AG08396 (cell line): ENCODE measurements around the gene KRTAP19-4.
"Not testable (repeated sequence)": the region's sequence is repeated elsewhere in the genome, so short reads cannot be mapped to it uniquely, and the experiment has no call there.

Experiments used
- DNase-seq: peaks from one replicate; pipeline ENCODE4 v3.0.0; 2012; ENCODE audit warnings: low spot score, mixed read lengths

KRTAP19-4 gene

GRCh38 chr21:30497065-30497464 lies at the start of gene KRTAP19-4:
Gene KRTAP19-4 (minus strand): TSS chr21:30497165. CDS start chr21:30497110, 55 bp downstream.
- DNase-seq: no peak

GRCh38 chr21:30541764-30542163 lies 44.8 kb upstream of the KRTAP19-4 start, which contains the start of gene KRTAP19-6:
Gene KRTAP19-6 (minus strand): TSS chr21:30541864. CDS start chr21:30541833, 31 bp downstream.
- no peak for DNase-seq

DNA sequence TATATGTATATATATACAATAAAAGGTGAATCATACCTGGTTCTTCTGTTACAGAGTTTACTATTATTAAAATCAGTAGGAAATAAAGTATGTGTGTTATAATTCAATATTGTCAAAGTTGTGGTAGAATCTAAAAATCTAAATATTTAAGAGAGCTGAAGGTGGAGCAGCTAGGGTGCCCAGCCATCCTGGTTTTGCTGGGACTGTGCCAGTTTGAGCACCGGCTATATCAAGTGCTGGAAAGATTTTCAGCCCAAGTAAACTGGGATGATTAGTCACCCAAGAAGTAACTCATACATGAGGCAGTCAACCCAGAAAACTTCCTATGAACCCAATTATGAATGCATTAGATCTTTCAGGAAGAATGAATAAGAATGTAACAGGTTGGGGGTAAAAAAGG lies 21.9 kb upstream of the KRTAP19-4 start:
- DNase-seq: no peak

DNA sequence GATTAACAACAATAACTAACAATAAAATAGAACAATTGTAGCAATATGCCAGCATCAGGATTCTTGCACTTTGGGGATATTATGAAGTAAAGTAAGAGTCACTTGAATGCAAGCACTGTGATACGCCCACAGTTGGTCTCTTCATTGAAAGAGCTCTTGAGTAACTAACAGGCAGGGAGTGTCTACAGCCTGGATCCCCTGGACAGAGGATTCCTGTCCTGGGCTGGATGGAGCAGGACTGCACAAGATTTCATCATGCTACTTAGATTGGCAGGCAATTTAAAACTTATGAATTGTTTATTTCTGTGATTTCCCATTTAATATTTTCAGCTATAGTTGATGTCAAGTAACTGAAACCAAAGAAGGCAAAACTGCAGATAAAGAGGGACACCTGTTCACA lies 18.7 kb upstream of the KRTAP19-4 start:
- no peak for DNase-seq

- DNase-seq: not testable (repeated sequence)
Observed at GRCh38 chr21:30505621-30506205, 8.7 kb upstream of the KRTAP19-4 start.

- DNase-seq: no peak
Observed at GRCh38 chr21:30502041-30502440, 5.1 kb upstream of the KRTAP19-4 start, which contains the start of gene KRTAP19-5. Gene KRTAP19-5 (minus strand): TSS chr21:30502141. CDS start chr21:30502090, 51 bp downstream.

DNA sequence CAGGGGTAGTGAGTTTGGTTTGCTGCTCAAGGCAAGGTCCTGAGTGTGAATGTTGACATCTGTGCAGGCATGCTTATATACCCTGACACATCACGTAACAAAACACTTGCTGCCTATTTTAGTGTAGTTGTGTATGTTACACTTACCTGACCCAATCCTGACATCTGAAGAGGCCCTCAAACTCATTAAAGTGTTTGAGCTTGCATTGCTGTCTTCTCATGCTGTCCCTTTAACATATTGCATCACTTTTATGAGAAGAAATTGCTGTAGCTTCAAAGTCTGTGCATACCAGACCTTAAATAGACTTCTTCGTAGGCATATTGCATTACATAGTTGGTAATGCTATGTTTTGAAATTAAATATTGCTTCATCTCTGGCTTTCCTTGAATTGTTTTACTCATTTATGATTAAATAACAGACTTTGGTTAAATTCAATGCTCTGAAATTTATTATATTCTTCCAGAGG lies 5.0 kb downstream of the KRTAP19-4 start, which contains the start of gene KRTAP19-3:
Gene KRTAP19-3, minus strand, starts transcription at position 51 of the 466 bp plus-strand sequence. CDS start 56 bp downstream, outside the sequence.
- no peak for DNase-seq

DNA sequence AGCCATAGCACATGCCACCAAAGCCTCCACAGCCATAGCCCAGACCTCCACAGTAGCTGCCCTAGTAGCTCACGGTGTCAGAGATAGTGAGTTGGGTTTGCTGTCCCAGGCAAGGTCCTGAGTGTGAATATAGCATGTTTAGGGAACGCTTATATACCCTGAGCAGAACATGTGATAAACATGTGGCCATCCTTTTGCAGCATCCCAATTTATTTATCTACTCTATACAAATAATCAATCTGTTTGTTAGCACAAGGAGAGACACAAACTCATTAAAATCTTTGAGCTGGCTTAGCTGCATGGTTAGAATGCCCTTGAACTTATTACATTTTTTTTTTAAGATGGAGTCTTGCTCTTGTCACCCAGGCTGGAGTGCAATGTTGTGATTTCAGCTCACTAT lies 9.6 kb downstream of the KRTAP19-4 start, which contains the start of gene KRTAP19-2:
Gene KRTAP19-2, minus strand, starts transcription at position 101 of the 400 bp plus-strand sequence. Its CDS starts 88 bp downstream, at position 13.
- DNase-seq: no peak

DNA sequence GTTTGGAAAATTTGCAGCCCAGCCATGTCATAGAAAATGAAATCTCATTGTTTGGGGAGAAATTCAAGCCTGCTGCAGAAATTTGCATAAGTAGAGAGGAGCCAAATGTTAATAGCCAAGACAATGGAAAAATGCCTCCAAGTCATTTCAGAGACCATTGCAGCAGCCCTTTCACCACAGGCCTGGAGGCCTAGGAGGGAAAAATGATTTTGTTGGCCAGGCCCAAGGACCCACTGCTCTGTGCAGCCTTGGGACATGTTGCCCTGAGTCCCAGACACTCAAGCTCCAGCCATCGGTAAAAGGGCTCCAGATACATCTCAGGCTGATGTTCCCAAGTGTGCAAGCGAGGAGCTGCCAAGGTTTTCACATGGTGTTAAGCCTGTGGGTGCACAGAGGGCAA lies 10.8 kb downstream of the KRTAP19-4 start:
- DNase-seq: no peak

DNA sequence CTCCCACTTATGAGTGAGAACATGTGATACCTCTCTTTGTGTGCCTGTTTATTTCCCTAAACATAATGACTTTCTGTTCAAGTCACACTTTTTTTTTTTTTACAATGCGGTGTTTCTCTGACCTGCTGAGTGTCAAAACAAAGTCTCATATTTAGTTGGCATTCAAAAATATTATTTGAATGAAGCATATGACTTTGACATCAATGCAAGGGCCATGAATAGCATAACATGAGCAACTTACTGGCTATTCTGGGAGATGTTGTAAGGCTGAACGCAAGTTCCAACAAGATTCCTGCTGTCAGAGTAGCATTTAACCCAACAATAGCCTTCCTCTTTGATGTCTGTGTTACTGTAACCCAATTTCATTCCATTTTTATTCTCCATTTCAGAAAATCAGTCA lies 14.8 kb downstream of the KRTAP19-4 start:
- no peak for DNase-seq

- DNase-seq: no peak
Observed at GRCh38 chr21:30480145-30480544, 16.8 kb downstream of the KRTAP19-4 start, which contains the start of gene KRTAP19-1. Gene KRTAP19-1 (minus strand): TSS chr21:30480367. CDS start chr21:30480317, 50 bp downstream.

GRCh38 chr21:30479259-30479658 lies 17.7 kb downstream of the KRTAP19-4 start:
- DNase-seq: no peak

GRCh38 chr21:30478004-30478403 lies 19.0 kb downstream of the KRTAP19-4 start:
- DNase-seq: no peak

- no peak for DNase-seq
Observed at GRCh38 chr21:30468900-30469714, 27.9 kb downstream of the KRTAP19-4 start.

- DNase-seq: no peak
Observed at GRCh38 chr21:30463713-30464112, 33.3 kb downstream of the KRTAP19-4 start.

DNA sequence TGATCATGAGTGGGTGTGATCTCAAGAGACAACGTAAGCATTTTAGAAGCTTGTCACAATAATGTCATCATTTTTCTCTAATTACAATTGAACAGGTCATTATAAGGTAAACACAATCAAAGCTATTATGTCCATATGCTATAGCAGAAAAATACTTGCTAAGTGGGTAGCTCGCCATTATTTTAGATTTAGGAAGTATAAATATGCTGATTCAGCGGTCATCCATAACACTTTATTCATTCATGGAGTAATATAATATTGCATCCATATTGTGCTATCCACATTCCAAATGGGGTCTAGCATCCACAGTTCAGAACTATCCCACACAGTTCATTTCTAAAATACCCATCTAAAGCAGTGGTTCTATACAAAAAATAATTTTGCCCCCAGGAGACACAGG lies 48.5 kb downstream of the KRTAP19-4 start:
- no peak for DNase-seq

DNA sequence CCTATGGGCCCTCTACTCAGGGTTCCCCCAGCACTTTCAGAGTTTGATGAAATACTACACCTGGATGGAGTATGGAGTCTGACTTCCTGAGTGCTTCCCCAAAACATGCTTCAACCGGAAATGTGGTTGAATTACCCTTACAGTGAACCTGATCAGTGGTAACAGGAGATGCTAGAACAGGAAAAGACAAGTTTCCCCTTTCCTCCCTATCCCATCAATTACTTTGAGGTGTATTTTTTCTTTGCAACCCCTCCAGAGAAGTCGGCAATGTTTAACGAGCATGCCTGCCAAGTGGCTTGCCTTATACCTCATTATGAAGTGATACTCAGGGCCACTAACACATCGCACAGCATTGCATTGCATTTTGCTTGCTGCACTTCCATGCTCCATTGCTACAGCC lies 49.9 kb downstream of the KRTAP19-4 start:
- DNase-seq: no peak
